HEK293T (cell line): Measurements from ENCODE around the gene LSM14B.
A peak's percentile ranks its signal among the peaks of the same experiment; 100 is the strongest.

ENCODE experiments used
- CTCF ChIA-PET: fragments of 350-600 bp; formaldehyde crosslinking; extraction: SDS; loops from one replicate; lab custom pipeline; 2021; ENCODE audit warnings: antibody characterized with exemption, inconsistent platforms; lab: Yijun Ruan, JAX
- POLR2A ChIA-PET: fragments of 350-600 bp; formaldehyde crosslinking; extraction: SDS; loops from one replicate; lab custom pipeline; 2020; ENCODE audit warnings: antibody characterized with exemption, inconsistent platforms; lab: Yijun Ruan, JAX
- DNase-seq: peaks from one replicate; pipeline ENCODE4 v3.0.0; 2012; ENCODE audit warnings: mixed read lengths; ENCODE audit errors: extremely low spot score
- ARNT ChIP-seq: fragments of 450-650 bp; IDR thresholded peaks from 2 replicates; pipeline ENCODE4 v1.6.1; 2017; ENCODE audit warnings: mild to moderate bottlenecking
- BHLHE40 ChIP-seq: fragments of 450-650 bp; IDR thresholded peaks from 2 replicates; pipeline ENCODE4 v1.6.1; 2016; ENCODE audit warnings: mild to moderate bottlenecking, moderate library complexity, borderline replicate concordance
- CTBP1 ChIP-seq: fragments of 450-650 bp; IDR thresholded peaks from 2 replicates; pipeline ENCODE4 v1.6.1; 2016; ENCODE audit warnings: borderline replicate concordance
- ELF4 ChIP-seq: fragments of 450-650 bp; IDR thresholded peaks from 2 replicates; pipeline ENCODE4 v1.6.1; 2017; ENCODE audit warnings: antibody characterized with exemption
- FOXA1 ChIP-seq: fragments of 450-650 bp; IDR thresholded peaks from 2 replicates; pipeline ENCODE4 v1.6.1; 2016; ENCODE audit warnings: mild to moderate bottlenecking
- FOXK2 ChIP-seq: fragments of 450-650 bp; IDR thresholded peaks from 2 replicates; pipeline ENCODE4 v1.6.1; 2016; ENCODE audit warnings: mild to moderate bottlenecking
- FOXM1 ChIP-seq: fragments of 450-650 bp; IDR thresholded peaks from 2 replicates; pipeline ENCODE4 v1.6.1; 2017; ENCODE audit warnings: mild to moderate bottlenecking, borderline replicate concordance
- HDGF ChIP-seq: fragments of 450-650 bp; IDR thresholded peaks from 2 replicates; pipeline ENCODE4 v1.6.1; 2017; ENCODE audit warnings: antibody characterized with exemption, borderline replicate concordance
- L3MBTL2 ChIP-seq: fragments of 450-650 bp; conservative IDR thresholded peaks from 2 replicates; pipeline ENCODE4 v1.6.1; 2016; ENCODE audit warnings: mild to moderate bottlenecking
- LEF1 ChIP-seq: fragments of 450-650 bp; IDR thresholded peaks from 2 replicates; pipeline ENCODE4 v1.6.1; 2017; ENCODE audit warnings: mild to moderate bottlenecking, borderline replicate concordance
- NFRKB ChIP-seq: fragments of 450-650 bp; IDR thresholded peaks from 2 replicates; pipeline ENCODE4 v1.6.1; 2016; ENCODE audit warnings: mild to moderate bottlenecking, moderate library complexity
- PKNOX1 ChIP-seq: fragments of 450-650 bp; IDR thresholded peaks from 2 replicates; pipeline ENCODE4 v1.6.1; 2016
- SP1 ChIP-seq: fragments of 450-650 bp; IDR thresholded peaks from 2 replicates; pipeline ENCODE4 v1.6.1; 2017
- SUZ12 ChIP-seq: fragments of 450-650 bp; IDR thresholded peaks from 2 replicates; pipeline ENCODE4 v1.6.1; 2016; ENCODE audit warnings: mild to moderate bottlenecking
- TARDBP ChIP-seq: fragments of 450-650 bp; IDR thresholded peaks from 2 replicates; pipeline ENCODE4 v1.6.1; 2016
- ZNF384 ChIP-seq: fragments of 450-650 bp; IDR thresholded peaks from 2 replicates; pipeline ENCODE4 v1.6.1; 2016

The LSM14B gene

GRCh38 chr20:62165762-62166399, 43.6 kb downstream of the LSM14B start:
- ChIA-PET CTCF (interaction anchor here (2.5 kb wide), 1 partner anchor 10 kb away, joined by 12 read pairs; no protein-coding TSS in a partner anchor), POLR2A (interaction anchor here (0.8 to 1.6 kb wide), 3 partner anchors 30 to 155 kb away, joined by 3 to 4 read pairs (median 3); no protein-coding TSS in a partner anchor)
- peak; percentile 75 for DNase-seq
- TF ChIP-seq PKNOX1 (no peak), CTBP1 (no peak), FOXK2 (no peak), HDGF (no peak), L3MBTL2 (peak; percentile 50), LEF1 (no peak), SUZ12 (no peak), FOXM1 (no peak)

GRCh38 chr20:62167474-62167873, 45.2 kb downstream of the LSM14B start:
- DNase-seq = no peak
- ChIA-PET CTCF (interaction anchor here (2.5 kb wide), 1 partner anchor 11 kb away, joined by 12 read pairs; no protein-coding TSS in a partner anchor), POLR2A (interaction anchor here (1.3 kb wide), 1 partner anchor 32 kb away, joined by 3 read pairs; no protein-coding TSS in a partner anchor)
- TF ChIP-seq PKNOX1 (no peak), TARDBP (no peak), BHLHE40 (no peak), ZNF384 (no peak), ELF4 (no peak), NFRKB (no peak), LEF1 (no peak)

- CTCF ChIA-PET = no interaction called here
- no peak for DNase-seq
- no peak for TF ChIP-seq BHLHE40
- no peak for TF ChIP-seq L3MBTL2
- POLR2A ChIA-PET = no interaction called here
Observed at GRCh38 chr20:62168061-62168460, 45.8 kb downstream of the LSM14B start.

GRCh38 chr20:62168890-62169435, 46.7 kb downstream of the LSM14B start:
- DNase-seq = no peak
- TF ChIP-seq NFRKB (no peak), HDGF (no peak), LEF1 (no peak), ELF4 (no peak), ARNT (no peak), TARDBP (no peak), L3MBTL2 (no peak), SP1 (no peak), SUZ12 (no peak)
- ChIA-PET POLR2A (no interaction called here), CTCF (no interaction called here)

GRCh38 chr20:62170536-62170935, 48.3 kb downstream of the LSM14B start:
- ChIA-PET CTCF (no interaction called here), POLR2A (no interaction called here)
- DNase-seq = no peak
- no peak for TF ChIP-seq PKNOX1
- no peak for TF ChIP-seq NFRKB
- no peak for TF ChIP-seq LEF1
- TF ChIP-seq CTBP1 = no peak
- TF ChIP-seq FOXA1 = no peak
- TF ChIP-seq SP1 = no peak
- TF ChIP-seq TARDBP = no peak
- TF ChIP-seq ELF4 = no peak
- TF ChIP-seq HDGF = no peak
- no peak for TF ChIP-seq ZNF384
- TF ChIP-seq L3MBTL2 = no peak
- no peak for TF ChIP-seq BHLHE40
- no peak for TF ChIP-seq FOXM1
- TF ChIP-seq SUZ12 = no peak
- no peak for TF ChIP-seq FOXK2
- no peak for TF ChIP-seq ARNT

GRCh38 chr20:62171245-62171644, 49.0 kb downstream of the LSM14B start:
- ChIA-PET POLR2A (no interaction called here), CTCF (no interaction called here)
- TF ChIP-seq NFRKB = no peak
- no peak for TF ChIP-seq FOXA1
- no peak for TF ChIP-seq FOXM1
- no peak for TF ChIP-seq ARNT
- no peak for TF ChIP-seq ZNF384
- no peak for TF ChIP-seq PKNOX1
- TF ChIP-seq HDGF = no peak
- TF ChIP-seq FOXK2 = no peak
- no peak for TF ChIP-seq SUZ12
- TF ChIP-seq LEF1 = no peak
- TF ChIP-seq ELF4 = no peak
- TF ChIP-seq SP1 = no peak
- TF ChIP-seq CTBP1 = no peak
- no peak for TF ChIP-seq L3MBTL2
- no peak for TF ChIP-seq BHLHE40
- no peak for TF ChIP-seq TARDBP
- no peak for DNase-seq
